HG03432 (cell line): ENCODE results near the gene E2F2.
"Not testable (repeated sequence)": the region's sequence is repeated elsewhere in the genome, so short reads cannot be mapped to it uniquely, and the experiment has no call there.

Source experiments
- ATAC-seq: cut with Tn5 transposase; IDR thresholded peaks from one replicate; pipeline ENCODE4 v1.9.1; 2021; ENCODE audit warnings: mild to moderate bottlenecking, moderate library complexity; ENCODE audit not compliant: unreplicated experiment

Gene E2F2

GRCh38 chr1:23548704-23549143, 17.7 kb upstream of the E2F2 start:
- ATAC-seq, result no peak

- no peak for ATAC-seq
Measured at GRCh38 chr1:23546897-23547584, 16.0 kb upstream of the E2F2 start.

- ATAC-seq, result no peak
Measured at GRCh38 chr1:23545851-23546250, 14.8 kb upstream of the E2F2 start.

GRCh38 chr1:23544444-23545389, 13.7 kb upstream of the E2F2 start:
- ATAC-seq, result no peak

GRCh38 chr1:23543707-23544443, 12.8 kb upstream of the E2F2 start:
- no peak for ATAC-seq

- not testable (repeated sequence) for ATAC-seq
Measured at GRCh38 chr1:23542940-23543339, 11.9 kb upstream of the E2F2 start.

- peak; percentile 83 for ATAC-seq
Measured at GRCh38 chr1:23539698-23540266, 8.7 kb upstream of the E2F2 start.

GRCh38 chr1:23537296-23537973, 6.4 kb upstream of the E2F2 start:
- no peak for ATAC-seq

GRCh38 chr1:23533246-23534023, 2.4 kb upstream of the E2F2 start:
- ATAC-seq, result no peak

GRCh38 chr1:23531562-23532094, 595 bp upstream of the E2F2 start:
- ATAC-seq, result no peak

- peak; percentile 12 for ATAC-seq
Measured at GRCh38 chr1:23530087-23530746, 816 bp downstream of the E2F2 start.

GRCh38 chr1:23529146-23530086, 1.6 kb downstream of the E2F2 start:
- ATAC-seq, result no peak

GRCh38 chr1:23528250-23528978, 2.6 kb downstream of the E2F2 start:
- peak; percentile 46 for ATAC-seq

- ATAC-seq, result no peak
Measured at GRCh38 chr1:23527900-23528249, 3.2 kb downstream of the E2F2 start.

GRCh38 chr1:23527366-23527765, 3.7 kb downstream of the E2F2 start:
- no peak for ATAC-seq

- no peak for ATAC-seq
Measured at GRCh38 chr1:23526329-23527041, 4.5 kb downstream of the E2F2 start.
